Measurements from ENCODE around the gene SAMD1. TPM values are rescaled to one million over a fixed set of nuclear protein-coding genes. Genes with fewer than 3 reads are reported as not detected.

The SAMD1 gene
- total and polyA plus RNA-seq, 9 of the 15 experiments (the other 6 are each of a cell fraction or from before 2014, with no cell fraction given) = 2.9 to 96.0 (median 43.5) TPM

DNA sequence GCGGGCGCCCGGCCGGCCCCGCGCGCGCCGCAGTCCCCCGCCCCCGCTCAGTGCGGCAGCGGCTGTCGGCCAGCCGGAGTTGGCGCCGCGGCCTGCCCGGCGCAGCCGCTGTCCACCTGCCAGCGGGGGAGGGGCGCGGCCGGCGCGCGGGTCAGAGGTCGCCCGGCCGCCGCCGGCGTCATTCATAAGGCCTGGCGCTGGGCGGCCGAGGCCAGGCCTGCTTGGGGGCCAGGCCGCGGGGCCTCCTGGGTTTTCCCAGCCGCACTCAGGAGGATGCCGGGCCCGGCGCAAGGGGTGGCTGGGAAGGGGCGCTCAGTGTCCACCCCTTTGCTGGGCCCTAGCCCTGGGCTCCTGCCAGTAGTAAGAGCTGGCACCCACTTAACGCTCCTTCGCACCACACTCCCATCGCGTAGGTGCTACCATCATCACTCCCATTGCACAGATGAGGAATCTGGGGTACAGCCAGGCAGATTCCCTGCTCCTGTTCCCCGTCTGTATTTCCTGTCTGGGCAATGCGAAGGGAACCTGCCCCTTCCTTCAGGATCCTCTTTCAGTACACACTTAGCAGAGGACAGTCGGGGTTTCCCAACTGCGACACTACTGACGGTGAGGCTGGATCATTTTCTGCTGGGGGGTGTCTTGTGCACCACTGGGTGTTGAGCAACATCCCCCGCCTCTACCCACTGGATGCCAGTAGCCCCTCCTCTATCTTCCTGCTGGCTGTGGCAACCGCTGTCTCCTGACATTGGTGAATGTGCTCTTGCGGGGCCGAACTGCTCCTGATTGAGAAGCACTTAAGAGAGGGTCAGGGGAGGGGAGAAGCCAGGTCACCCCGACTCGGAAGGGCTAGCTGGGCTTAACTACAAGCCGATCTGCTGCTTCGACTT lies 27.9 kb upstream of the SAMD1 start (continued):
- TF ChIP-seq AFF1 (IDR thresholded peaks at IDR 0.05; ENCODE audit: low read depth in 1 of 2, partially characterized antibody in 2 of 2) (peak in 1 of 2 experiments; percentile 67), KDM2B (CRISPR knock-in tag; IDR thresholded peaks at IDR 0.05) (no peak), SUPT5H (IDR thresholded peaks at IDR 0.05) (0 out of 2 replicates have a peak, but pooled peaks have one; percentile 49), ILF3 (IDR thresholded peaks at IDR 0.05; ENCODE audit: borderline replicate concordance) (no peak), ZNF561 (CRISPR knock-in tag; conservative IDR thresholded peaks at IDR 0.05) (no peak), KLF16 (IDR thresholded peaks at IDR 0.05) (no peak), RBM22 (IDR thresholded peaks at IDR 0.05; ENCODE audit: low read depth, low read length, poor library complexity, severe bottlenecking) (no peak), RFX7 (CRISPR knock-in tag; IDR thresholded peaks at IDR 0.05) (no peak), RBM25 (IDR thresholded peaks at IDR 0.05; ENCODE audit: low read depth, low read length, severe bottlenecking) (no peak), ERF (CRISPR knock-in tag; IDR thresholded peaks at IDR 0.05) (peak; percentile 42; the same call in 1 of the 2 replicates), ZNF384 (IDR thresholded peaks at IDR 0.05; ENCODE audit: low read depth, low read length) (no peak), TAF1 (IDR thresholded peaks at IDR 0.05; ENCODE audit: control insufficient read depth, extremely low read depth, insufficient read depth, low read length, severe bottlenecking) (no peak), MAFF (IDR thresholded peaks at IDR 0.05; ENCODE audit: low read length) (no peak), SRSF1 (IDR thresholded peaks at IDR 0.05; ENCODE audit: low read depth, low read length) (no peak), ELF1 (tag; IDR thresholded peaks at IDR 0.05) (no peak)
- TF ChIP-seq, protein P1, sequence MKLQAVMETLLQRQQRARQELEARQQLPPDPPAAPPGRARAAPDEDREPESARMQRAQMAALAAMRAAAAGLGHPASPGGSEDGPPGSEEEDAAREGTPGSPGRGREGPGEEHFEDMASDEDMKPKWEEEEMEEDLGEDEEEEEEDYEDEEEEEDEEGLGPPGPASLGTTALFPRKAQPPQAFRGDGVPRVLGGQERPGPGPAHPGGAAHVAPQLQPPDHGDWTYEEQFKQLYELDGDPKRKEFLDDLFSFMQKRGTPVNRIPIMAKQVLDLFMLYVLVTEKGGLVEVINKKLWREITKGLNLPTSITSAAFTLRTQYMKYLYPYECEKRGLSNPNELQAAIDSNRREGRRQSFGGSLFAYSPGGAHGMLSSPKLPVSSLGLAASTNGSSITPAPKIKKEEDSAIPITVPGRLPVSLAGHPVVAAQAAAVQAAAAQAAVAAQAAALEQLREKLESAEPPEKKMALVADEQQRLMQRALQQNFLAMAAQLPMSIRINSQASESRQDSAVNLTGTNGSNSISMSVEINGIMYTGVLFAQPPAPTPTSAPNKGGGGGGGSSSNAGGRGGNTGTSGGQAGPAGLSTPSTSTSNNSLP (IDR thresholded peaks at IDR 0.05; ENCODE audit: borderline replicate concordance, low read depth, low read length) = no peak
- TF ChIP-seq, protein P2, sequence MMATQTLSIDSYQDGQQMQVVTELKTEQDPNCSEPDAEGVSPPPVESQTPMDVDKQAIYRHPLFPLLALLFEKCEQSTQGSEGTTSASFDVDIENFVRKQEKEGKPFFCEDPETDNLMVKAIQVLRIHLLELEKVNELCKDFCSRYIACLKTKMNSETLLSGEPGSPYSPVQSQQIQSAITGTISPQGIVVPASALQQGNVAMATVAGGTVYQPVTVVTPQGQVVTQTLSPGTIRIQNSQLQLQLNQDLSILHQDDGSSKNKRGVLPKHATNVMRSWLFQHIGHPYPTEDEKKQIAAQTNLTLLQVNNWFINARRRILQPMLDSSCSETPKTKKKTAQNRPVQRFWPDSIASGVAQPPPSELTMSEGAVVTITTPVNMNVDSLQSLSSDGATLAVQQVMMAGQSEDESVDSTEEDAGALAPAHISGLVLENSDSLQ (IDR thresholded peaks at IDR 0.05) = no peak
